RWPE2 (cell line): Measurements from ENCODE around the gene ATG2A.

Source experiments
- ATAC-seq: fragments of 200-7000 bp; cut with Tn5 transposase; 3 replicates; pipeline ENCODE4 v1.9.1; 2021; ENCODE audit warnings: low read depth
- DNase-seq: peaks from one replicate; pipeline ENCODE4 v3.0.0-alpha.2; 2020; ENCODE audit warnings: low spot score
- H3K27ac ChIP-seq: fragments of 450-650 bp; 2 replicates; pipeline ENCODE4 v1.5.1; 2017; ENCODE audit warnings: mild to moderate bottlenecking; ENCODE audit not compliant: poor library complexity, severe bottlenecking
- H3K27me3 ChIP-seq: fragments of 250-450 bp; sonication (Bioruptor Pico); 2 replicates; pipeline ENCODE4 v1.5.1; 2021; ENCODE audit warnings: mild to moderate bottlenecking, moderate library complexity; ENCODE audit not compliant: insufficient read depth, poor library complexity, severe bottlenecking
- H3K36me3 ChIP-seq: fragments of 250-450 bp; sonication (Bioruptor Pico); 2 replicates; pipeline ENCODE4 v1.5.1; 2020; ENCODE audit warnings: low read depth, mild to moderate bottlenecking, moderate library complexity
- H3K4me1 ChIP-seq: fragments of 250-450 bp; sonication (Bioruptor Pico); 2 replicates; pipeline ENCODE4 v1.5.1; 2021; ENCODE audit warnings: mild to moderate bottlenecking, moderate library complexity; ENCODE audit not compliant: insufficient read depth, poor library complexity, severe bottlenecking
- H3K4me3 ChIP-seq: fragments of 250-450 bp; sonication (Bioruptor Pico); 2 replicates; pipeline ENCODE4 v1.5.1; 2021; ENCODE audit warnings: mild to moderate bottlenecking, moderate library complexity; ENCODE audit not compliant: severe bottlenecking
- H3K9me3 ChIP-seq: fragments of 250-450 bp; sonication (Bioruptor Pico); 2 replicates; pipeline ENCODE4 v1.5.1; 2021; ENCODE audit warnings: mild to moderate bottlenecking, moderate library complexity; ENCODE audit not compliant: severe bottlenecking
- TF ChIP-seq, protein P1 (sequence below): fragments of 450-650 bp; IDR thresholded peaks from one replicate; pipeline ENCODE4 v1.5.1; 2017; ENCODE audit warnings: mild to moderate bottlenecking, moderate library complexity; ENCODE audit not compliant: poor library complexity, severe bottlenecking

Gene ATG2A

DNA sequence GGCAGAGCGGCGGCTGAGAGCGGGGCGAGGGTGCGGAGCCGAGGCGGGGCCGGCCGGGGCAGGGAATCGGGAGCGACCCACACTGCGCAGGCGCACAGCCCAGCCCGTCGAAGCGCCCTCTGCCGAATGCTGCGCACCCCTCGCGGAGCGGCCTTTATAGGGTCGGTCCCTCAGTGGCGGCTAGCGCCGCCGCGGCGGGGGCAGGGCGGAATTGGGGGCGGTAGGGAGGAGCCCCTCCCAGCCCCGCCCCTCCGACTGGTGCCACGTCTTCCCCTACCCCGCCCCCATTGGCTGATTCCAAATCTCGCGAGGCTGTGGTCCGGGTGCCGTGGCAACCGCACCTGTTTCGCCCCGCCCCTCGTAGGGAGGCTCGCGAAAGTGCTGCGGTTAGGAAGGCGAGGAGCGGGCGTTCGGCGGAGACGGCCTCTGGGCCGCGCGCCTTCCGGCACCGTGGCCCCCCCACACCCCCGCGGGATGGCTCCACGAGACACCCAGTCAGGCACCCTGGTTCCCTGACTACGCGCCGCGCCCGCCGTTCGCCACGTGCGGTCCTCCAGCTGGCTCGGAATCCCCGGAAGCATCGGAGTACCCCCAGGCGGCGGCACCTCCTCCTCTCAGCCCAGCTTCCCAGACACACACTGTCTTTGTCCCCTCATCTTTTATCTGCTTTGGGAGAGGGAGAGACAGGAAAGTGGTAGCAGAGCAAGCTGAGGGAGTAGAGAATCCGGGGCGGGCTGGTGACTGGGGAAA, 38.3 kb downstream of the ATG2A start, which contains the start of gene EHD1:
TSS of gene EHD1 (minus strand) at position 128 of the 750 bp plus-strand sequence. CDS start 157 bp downstream, outside the sequence.
- no peaks in the 10 kb centered on the region for H3K9me3 ChIP-seq
- no peaks in the 10 kb centered on the region for H3K4me1 ChIP-seq
- H3K27ac ChIP-seq, result peak within 1 kb of the TSS; percentile 62
- TF ChIP-seq, protein P1, sequence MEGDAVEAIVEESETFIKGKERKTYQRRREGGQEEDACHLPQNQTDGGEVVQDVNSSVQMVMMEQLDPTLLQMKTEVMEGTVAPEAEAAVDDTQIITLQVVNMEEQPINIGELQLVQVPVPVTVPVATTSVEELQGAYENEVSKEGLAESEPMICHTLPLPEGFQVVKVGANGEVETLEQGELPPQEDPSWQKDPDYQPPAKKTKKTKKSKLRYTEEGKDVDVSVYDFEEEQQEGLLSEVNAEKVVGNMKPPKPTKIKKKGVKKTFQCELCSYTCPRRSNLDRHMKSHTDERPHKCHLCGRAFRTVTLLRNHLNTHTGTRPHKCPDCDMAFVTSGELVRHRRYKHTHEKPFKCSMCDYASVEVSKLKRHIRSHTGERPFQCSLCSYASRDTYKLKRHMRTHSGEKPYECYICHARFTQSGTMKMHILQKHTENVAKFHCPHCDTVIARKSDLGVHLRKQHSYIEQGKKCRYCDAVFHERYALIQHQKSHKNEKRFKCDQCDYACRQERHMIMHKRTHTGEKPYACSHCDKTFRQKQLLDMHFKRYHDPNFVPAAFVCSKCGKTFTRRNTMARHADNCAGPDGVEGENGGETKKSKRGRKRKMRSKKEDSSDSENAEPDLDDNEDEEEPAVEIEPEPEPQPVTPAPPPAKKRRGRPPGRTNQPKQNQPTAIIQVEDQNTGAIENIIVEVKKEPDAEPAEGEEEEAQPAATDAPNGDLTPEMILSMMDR, result peak; percentile 74
- peak within 1 kb of the TSS; percentile 83 for H3K4me3 ChIP-seq
- peaks cover 30% of the 10 kb centered on the region for H3K36me3 ChIP-seq
- ATAC-seq, result peak; percentile 75
- DNase-seq, result peak; percentile 96
- no peaks in the 10 kb centered on the region for H3K27me3 ChIP-seq

DNA sequence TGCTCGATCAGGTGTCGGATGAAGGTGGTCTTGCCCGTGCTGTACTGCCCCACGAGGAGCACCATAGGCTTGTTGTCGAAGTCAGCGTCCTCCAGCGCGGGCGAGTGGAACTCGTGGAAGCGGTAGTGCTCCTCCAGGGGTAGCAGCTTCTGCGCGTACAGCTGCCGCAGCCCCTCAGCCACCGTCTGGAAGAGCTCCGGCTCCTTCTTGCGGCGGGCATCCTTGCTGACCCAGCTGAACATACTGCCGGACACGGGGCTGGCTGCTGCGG, 38.9 kb downstream of the ATG2A start:
- Histone ChIP-seq H3K4me3 (peak overlapping the region; percentile 83), H3K36me3 (peaks cover 35% of the 10 kb centered on the region), H3K9me3 (no peaks in the 10 kb centered on the region), H3K27ac (peak overlapping the region; percentile 62), H3K27me3 (no peaks in the 10 kb centered on the region), H3K4me1 (no peaks in the 10 kb centered on the region)
- ATAC-seq (no peak; the same call in 2 of the 3 replicates), DNase-seq (peak; percentile 71)
- TF ChIP-seq, protein P1, result no peak

DNA sequence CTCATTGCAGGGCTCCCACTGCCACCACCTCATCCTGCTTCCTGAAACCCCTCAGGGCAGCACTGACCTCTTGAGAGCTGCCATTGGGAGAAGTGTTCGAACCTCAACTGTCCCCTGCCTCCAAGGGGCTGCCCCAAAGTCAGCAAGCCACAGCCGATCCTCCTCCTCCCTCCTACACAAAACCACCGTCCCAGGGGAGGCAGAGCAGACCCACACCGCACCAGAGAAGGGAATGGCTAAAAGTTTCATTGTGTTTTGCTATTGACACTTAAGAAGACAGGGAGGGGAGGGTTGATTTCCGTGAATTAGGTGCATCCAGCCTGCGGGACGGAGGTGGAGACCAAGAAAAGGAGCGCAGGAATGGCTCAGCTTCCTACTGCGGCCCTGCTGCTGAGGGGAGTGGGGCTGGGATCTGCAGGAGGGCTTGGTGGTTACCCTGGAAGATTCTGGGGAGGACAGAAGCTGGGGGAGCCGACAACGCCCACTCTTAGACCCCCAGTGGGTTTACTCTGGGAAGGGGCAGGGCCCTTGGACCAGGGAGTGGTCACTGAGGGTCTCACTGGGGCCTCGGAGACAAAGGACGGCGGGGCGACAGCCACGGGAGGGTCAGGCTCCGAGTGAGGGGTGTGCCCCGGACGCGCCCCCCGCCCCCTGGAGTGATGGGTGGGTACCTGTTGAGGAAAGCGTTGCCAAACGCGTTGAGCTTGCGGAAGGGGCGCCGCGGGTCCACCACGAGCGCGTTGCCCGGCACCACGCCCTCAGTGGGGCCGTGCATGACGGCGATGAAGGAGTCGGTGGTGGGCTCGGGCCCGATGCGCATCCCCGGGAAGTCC, 39.4 kb downstream of the ATG2A start:
- Histone ChIP-seq H3K27ac (peak overlapping the region; percentile 62), H3K9me3 (no peaks in the 10 kb centered on the region), H3K4me3 (peak overlapping the region; percentile 83), H3K4me1 (no peaks in the 10 kb centered on the region), H3K27me3 (no peaks in the 10 kb centered on the region), H3K36me3 (peaks cover 40% of the 10 kb centered on the region)
- ATAC-seq, result peak; percentile 2; the same call in 2 of the 3 replicates
- TF ChIP-seq, protein P1, result no peak
- peak; percentile 61 for DNase-seq

DNA sequence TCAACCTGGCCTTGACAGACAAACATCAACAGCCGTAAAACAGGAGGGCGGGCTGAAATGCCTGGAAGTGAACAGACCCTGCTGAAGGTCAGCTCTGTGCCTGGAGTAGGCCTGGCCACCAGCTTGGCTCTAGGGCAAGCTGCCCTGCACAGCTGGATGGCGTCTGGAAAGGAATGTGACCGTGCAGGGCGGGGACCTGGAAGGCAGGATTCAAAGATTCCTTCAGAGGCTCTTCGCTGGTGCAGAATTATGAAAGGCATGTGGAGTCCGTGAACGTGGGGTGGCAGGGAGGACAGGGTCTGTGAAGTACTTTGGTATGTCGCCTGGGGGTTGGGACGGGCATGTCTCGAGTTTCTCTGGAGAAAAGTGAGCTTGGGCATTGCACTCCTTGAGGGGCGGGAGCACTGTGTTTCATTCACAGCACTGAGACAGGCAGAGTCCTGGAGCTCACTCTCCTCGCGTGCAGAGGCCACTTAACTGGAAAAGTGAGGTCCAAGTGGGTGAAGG, 40.1 kb downstream of the ATG2A start:
- ATAC-seq (peak; percentile 37), DNase-seq (peak; percentile 71)
- peak overlapping the region; percentile 83 for H3K4me3 ChIP-seq
- H3K27ac ChIP-seq, result peak overlapping the region; percentile 62
- H3K36me3 ChIP-seq, result peaks cover 46% of the 10 kb centered on the region
- TF ChIP-seq, protein P1, result no peak
- H3K27me3 ChIP-seq, result no peaks in the 10 kb centered on the region
- H3K4me1 ChIP-seq, result peaks cover 2% of the 10 kb centered on the region
- no peaks in the 10 kb centered on the region for H3K9me3 ChIP-seq
